A204.1 (cell line): Measurements from ENCODE around the gene ZNF483.
A peak's percentile ranks its signal among the peaks of the same experiment; 100 is the strongest.
"Not testable (repeated sequence)": the region's sequence is repeated elsewhere in the genome, so short reads cannot be mapped to it uniquely, and the experiment has no call there.

Source experiments
- FAIRE-seq: peaks from 2 replicates; lab custom pipeline; 2012; peaks lifted over from hg19 to GRCh38; lab: Jason Lieb, UNC

ZNF483 gene

GRCh38 chr9:111542497-111543254 lies 17.7 kb downstream of the ZNF483 start:
- no peak for FAIRE-seq

DNA sequence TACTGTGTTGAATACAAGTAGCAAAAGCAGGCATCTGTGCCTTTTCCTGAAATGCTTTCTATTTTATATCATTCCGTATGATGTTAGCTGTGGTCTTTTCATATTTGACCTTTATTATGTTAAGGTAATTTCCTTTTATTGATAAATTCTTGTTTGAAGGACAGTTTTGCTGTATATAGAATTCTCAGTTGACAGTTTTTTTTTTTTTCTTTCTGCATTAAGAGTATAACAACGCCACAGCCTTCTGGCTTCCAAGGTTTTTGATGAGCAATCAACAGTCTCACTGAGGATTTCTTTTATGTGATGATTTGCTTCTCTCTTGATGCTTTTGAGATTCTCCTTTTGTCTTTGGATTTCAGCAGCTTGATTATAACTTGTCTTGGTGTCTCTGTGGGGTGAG lies 23.6 kb downstream of the ZNF483 start:
- FAIRE-seq, result no peak

DNA sequence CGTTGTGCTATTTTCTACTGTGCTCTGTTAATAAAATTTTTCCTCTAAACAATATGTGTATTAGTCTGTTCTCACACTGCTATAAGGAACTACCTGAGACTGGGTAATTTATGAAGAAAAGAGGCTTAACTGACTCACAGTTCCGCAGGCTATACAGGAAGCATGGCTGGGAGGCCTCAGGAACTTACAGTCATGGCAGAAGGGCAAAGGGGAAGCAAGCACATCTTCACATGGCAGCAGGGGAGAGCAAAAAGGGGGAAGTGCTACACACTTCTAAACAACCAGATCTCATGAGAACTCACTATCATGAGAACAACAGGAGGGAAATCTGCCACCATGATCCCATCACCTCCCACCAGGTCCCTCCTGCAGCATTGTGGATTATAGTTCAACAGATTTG lies 30.4 kb downstream of the ZNF483 start:
- FAIRE-seq, result not testable (repeated sequence)

DNA sequence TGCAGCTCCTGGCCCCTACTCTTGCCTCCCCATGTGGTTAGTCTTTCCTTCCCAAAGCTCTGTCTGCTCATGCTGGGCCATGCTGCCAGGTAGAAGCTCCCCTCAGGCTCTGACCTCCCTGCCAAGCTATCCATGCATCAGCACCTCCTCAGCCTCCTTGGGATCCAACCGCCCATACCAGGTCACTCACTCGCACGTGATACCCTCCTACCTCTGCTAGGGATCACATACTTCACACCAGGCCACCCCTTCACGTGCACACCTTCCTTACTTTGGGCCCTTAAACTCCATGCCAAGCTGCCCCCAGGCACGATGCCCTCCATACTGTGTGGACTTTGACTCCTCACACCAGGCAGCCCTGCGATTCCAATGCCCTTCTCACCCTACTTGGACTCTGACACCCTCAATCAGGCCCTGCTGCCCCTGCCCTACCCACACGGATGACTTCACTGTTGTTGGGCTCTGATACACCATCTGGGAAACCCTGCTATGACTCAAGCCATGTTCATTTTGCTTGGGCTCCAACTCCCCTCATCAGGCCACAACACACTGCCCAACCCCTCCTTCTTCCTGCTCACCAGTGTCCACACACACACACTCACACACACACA lies 34.1 kb downstream of the ZNF483 start:
- no peak for FAIRE-seq

DNA sequence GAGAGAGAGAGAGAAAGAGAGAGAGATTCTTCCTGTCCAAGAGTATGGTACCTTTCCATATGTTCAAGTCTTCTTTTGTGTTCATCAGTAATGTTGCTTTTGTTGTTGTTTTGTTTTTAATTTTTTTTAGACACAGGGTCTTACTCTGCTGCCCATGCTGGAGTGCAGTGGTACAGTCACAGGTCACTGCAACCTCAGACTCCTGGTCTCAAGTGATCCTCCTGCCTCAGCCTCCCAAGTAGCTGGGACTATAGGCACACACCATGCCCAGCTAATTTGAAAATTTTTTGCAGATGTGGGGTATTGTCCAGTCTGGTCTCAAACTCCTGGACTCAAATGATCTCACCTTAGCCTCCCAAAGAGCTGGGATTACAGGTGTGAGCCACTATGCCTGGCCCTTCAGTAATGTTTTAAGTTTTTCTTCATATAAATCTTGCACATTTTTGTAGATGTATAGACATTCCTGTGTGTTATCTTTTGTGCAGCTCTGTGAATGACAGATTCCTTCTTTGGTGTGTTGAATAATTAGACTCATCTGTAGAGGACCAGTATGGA lies 36.3 kb downstream of the ZNF483 start:
- no peak for FAIRE-seq

DNA sequence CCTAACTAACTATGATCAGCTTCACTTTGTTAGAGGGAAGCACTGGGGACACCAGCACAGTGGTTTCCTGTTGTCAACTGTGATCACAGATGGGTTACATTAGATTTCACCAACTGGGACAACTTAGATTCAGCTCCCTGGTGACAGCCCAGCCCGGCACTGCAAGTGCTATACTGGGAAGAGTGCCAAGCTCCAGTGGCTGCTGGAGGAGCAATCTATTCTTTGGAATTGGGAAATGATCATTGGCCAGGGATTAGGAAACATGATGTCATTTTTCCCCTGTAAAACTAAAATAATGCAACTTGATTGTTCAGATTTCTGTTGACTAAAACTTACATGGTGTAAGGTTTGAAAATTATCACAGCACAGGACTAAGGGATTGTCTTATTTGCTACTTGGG lies 41.3 kb downstream of the ZNF483 start:
- FAIRE-seq, result no peak

- not testable (repeated sequence) for FAIRE-seq
Measured at GRCh38 chr9:111568127-111568526, 43.1 kb downstream of the ZNF483 start.

- no peak for FAIRE-seq
Measured at GRCh38 chr9:111572950-111573604, 48.1 kb downstream of the ZNF483 start.

DNA sequence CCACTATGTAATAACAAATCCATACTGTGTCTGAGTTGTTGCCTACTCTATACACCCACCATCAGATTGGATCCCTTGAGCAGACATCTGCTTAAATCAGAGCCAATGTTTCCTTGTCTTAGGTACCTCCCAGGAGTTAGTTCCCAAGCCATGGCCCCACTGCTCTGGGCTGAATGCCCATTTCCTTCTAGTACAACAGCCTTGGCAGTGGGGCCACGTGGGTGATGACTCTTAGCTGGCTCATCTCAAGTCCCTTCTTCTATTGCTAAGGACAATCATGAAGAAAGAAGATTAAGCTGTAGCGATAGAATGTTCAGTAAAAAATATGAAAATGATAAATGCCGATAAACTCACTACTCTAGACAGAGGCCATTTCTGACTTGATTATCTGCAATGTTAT lies 57.9 kb downstream of the ZNF483 start:
- no peak for FAIRE-seq

DNA sequence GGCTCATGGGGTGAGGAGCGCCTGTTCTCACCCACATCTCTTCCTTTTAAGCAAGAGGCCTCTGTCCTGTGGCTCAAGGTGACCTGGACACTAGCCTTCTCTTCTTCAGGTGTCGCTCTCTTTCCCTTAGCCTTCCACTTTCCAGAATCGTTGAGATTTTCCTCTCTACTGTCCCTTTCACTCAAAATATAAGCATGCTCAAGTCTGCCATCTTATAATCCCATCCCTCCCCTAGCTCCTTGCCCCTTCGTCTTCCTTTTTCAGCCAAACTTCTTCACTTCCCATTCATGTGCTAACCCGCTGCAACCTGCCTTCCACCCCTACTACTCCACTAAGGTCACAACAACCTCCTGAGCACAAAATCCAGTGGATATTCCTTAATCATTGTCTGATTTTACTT lies 61.4 kb downstream of the ZNF483 start:
- FAIRE-seq, result no peak

GRCh38 chr9:111588846-111589245 lies 63.9 kb downstream of the ZNF483 start:
- FAIRE-seq, result peak; percentile 27

GRCh38 chr9:111597852-111598732 lies 73.1 kb downstream of the ZNF483 start:
- peak; percentile 25 for FAIRE-seq

- FAIRE-seq, result no peak
Measured at GRCh38 chr9:111598733-111599091, 73.7 kb downstream of the ZNF483 start.

DNA sequence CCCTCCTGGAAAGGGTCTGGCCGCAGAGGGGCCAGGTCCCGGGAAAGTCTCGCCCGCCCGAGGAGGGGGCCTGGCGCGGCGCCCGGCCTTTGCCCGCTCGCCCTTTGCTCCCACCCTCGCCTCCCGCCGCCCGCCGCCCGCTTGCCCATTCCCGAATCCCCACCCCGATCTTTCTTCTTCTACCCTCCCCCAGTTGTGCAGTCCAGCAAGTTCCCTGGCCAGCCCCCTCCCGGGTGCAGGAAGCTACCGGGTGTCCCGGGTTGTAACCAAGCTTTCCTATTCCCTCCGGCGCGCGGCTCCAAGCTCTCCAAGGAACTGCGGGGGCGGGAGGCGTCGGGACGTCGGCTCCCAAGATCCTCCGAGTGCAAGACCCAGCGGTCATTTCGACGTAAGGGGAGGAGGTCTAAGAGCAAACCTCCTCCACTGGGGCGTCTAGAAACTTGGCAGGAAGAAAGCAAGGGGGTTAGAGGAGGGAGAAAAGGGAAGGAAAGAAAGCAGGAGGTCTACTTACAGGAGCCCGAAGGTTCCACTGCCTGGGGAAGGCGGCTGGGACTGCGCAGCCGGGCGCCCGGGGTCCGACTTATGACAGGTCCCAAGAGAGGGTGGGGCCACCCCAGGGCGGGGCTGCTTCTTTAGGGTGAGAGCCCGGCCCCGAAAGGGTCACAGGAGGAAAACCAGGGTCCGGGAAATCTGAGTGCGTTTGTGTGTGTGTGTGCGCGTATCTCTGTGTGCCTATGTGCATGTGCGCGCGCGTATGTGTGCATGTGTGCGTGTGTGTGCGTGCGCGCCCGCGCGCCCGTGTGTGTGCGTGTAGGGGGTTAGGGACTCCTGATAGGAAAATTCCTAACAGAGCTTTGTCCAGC lies 74.3 kb downstream of the ZNF483 start, which contains the start of gene PTGR1:
Gene PTGR1, minus strand, starts transcription at position 556 of the 863 bp plus-strand sequence. CDS start 2,225 bp downstream, outside the sequence.
- no peak for FAIRE-seq

- no peak for FAIRE-seq
Measured at GRCh38 chr9:111599955-111600343, 75.0 kb downstream of the ZNF483 start.

GRCh38 chr9:111601237-111602018 lies 76.4 kb downstream of the ZNF483 start:
- FAIRE-seq, result no peak

DNA sequence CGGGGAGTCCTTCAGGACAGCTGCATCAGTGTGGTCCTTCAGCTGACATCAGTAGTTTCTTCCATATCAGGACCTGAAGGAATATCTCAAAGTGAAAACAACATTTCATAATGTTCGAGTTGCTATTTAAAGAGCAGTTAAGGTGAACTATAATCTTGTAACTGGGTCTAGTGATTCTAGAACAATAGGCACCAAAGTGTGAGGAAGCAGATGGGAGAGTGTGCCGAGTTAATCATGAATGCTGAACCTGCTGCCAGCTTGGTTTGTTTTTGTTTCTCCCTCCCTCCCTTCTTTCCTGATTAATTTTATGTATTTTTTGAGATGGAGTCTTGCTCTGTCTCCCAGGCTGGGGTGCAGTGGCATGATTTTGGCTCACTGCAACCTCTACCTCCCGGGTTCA lies 78.1 kb downstream of the ZNF483 start:
- FAIRE-seq, result no peak

DNA sequence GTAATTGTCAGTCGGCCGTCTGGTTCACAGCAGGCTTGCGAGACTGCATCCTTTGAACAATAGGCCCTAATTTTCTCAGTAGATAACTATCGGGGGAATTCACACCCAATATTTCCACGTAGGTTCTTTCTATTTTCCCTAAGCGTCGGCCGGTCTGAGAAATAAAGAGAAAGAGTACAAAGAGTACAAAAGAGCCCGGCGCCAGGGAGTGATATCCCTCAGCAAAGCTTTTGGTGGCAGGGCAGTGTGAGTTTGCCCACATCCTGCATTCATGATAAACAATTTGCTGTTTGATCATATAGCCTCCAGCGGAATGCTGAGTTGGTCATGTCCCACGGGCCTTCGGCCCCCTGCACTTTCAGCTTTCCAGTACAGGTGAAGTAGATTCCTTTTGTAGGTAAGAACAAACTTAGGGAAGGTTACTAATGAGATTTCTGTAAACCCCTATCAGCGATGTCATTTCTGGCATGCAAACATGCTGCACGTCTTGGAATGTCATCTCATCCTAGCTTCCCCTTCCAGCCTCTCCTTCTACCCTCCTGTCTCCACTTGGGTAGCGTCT lies 79.2 kb downstream of the ZNF483 start:
- FAIRE-seq, result no peak

DNA sequence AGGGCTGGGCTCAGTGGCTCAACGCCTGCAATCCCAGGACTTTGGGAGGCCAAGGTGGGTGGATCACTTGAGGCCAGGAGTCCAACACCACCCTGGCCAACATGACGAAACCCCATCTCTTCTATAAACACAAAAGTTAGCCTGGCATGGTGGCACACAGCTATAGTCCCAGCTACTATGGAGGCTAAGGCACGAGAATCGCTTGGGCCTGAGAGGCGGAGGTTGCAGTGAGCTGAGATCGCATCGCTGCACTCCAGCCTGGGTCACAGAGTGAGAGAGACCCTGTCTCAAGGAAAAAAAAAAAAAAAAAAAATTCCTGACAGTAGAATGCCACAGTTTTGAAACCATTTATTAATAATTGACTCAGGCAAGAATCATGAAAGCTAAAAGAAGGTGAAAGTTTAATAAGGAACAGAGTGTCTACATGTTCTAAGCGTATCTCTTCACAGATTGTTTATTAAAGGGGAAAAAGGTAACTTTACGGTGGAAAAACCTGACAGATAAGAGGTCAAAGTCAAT lies 80.1 kb downstream of the ZNF483 start:
- FAIRE-seq, result no peak

DNA sequence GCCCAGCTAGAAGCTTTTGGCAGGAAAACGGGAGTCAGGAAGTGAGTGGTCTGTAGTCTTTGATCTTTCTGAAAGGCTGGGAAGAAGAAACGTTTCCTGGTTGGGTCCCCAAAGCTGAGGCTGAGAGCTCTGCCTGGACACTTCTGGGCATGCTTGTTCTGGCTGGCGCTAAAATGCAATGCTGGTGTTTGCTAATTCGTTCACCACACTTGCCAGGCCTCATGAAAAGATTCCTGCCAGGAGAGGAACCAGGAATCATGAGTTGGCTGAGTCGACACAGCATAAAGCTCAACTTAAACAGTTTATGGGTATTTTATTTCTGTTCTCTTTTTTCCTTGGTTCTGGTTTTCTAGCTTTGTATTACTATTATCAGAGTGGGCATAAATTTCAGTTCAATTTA lies 85.2 kb downstream of the ZNF483 start:
- FAIRE-seq, result no peak
